Activated CD8-positive, alpha-beta T cell treated with anti-CD3 and anti-CD28 coated beads, Interleukin-2, amount 10 ng/mL, durations not matched to agents 7 days and 5 days (primary cell): ENCODE data around the gene KLK15. TPM values are rescaled to one million over a fixed set of nuclear protein-coding genes. Genes with fewer than 3 reads are reported as not detected.
A peak's percentile ranks its signal among the peaks of the same experiment; 100 is the strongest.

Source experiments
- ATAC-seq: fragments of 150-1000 bp; cut with Tn5 transposase; one replicate; pipeline ENCODE4 v1.10.0; 2021; ENCODE audit warnings: moderate library complexity
- CTCF ChIA-PET: fragments of 350-600 bp; sonication (Branson Sonifier 250); formaldehyde crosslinking; loops from one replicate; lab custom pipeline; 2021; ENCODE audit warnings: antibody characterized with exemption; lab: Charles Lee
- POLR2A ChIA-PET: fragments of 350-600 bp; sonication (Branson Sonifier 250); formaldehyde crosslinking; loops from one replicate; lab custom pipeline; 2021; ENCODE audit warnings: antibody characterized with exemption; lab: Charles Lee
- DNase-seq: peaks from one replicate; pipeline ENCODE4 v3.0.0-alpha.2; 2020
- H3K27ac Mint-ChIP-seq: one replicate; pipeline ENCODE4 v1.8.0; 2021; ENCODE audit warnings: mild to moderate bottlenecking, mixed read lengths
- H3K27me3 Mint-ChIP-seq: one replicate; pipeline ENCODE4 v1.8.0; 2021; ENCODE audit warnings: low read depth, mixed read lengths
- H3K36me3 Mint-ChIP-seq: one replicate; pipeline ENCODE4 v1.8.0; 2021; ENCODE audit warnings: low read depth, mixed read lengths
- H3K4me1 Mint-ChIP-seq: one replicate; pipeline ENCODE4 v1.8.0; 2021; ENCODE audit warnings: low read depth, mixed read lengths
- H3K4me3 Mint-ChIP-seq: one replicate; pipeline ENCODE4 v1.8.0; 2021; ENCODE audit warnings: mild to moderate bottlenecking, mixed read lengths
- H3K9me3 Mint-ChIP-seq: one replicate; pipeline ENCODE4 v1.8.0; 2022; ENCODE audit warnings: mixed read lengths; ENCODE audit not compliant: insufficient read depth
- total RNA-seq, 2 experiments: library from RNA; stranded (reverse); gene quantifications; one replicate each; pipeline ENCODE4 v1.2.3, GENCODE V29; 2021

KLK15 gene
- total RNA-seq, 2 experiments from 2014 or later = not detected

DNA sequence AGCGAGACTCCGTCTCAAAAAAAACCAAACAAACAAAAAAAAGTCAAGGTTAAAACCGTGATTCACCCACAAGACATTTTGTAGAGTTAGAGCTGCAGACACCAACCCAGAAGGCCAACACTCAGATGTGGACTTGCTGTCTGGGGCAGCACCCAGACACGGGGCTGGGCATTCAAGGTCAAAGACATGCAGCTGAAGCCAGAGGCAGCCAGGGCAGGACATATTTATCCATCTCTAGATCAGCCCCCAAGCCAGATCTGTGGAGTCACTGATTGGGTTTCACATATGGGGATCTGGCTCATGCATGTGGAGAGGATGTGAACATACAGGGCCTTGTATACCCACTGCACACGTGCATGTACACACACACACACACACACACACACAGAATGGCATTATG is 3.6 kb downstream of the KLK15 start:
- no peaks in the 10 kb centered on the region for H3K36me3 Mint-ChIP-seq
- H3K4me1 Mint-ChIP-seq = no peaks in the 10 kb centered on the region
- peaks cover 8% of the 10 kb centered on the region for H3K27me3 Mint-ChIP-seq
- no peak overlapping the region for H3K27ac Mint-ChIP-seq
- ATAC-seq = no peak
- H3K9me3 Mint-ChIP-seq = no peaks in the 10 kb centered on the region
- ChIA-PET POLR2A (interaction anchor here (0.6 kb wide), 1 partner anchor 456 kb away, joined by 3 read pairs; no protein-coding TSS in a partner anchor), CTCF (interaction anchor here (1.1 kb wide), 1 partner anchor 92 kb away, joined by 3 read pairs; no protein-coding TSS in a partner anchor)
- no peak for DNase-seq
- H3K4me3 Mint-ChIP-seq = no peak overlapping the region

GRCh38 chr19:50827476-50827875 is 5.9 kb downstream of the KLK15 start:
- Mint-ChIP-seq H3K4me3 (no peak overlapping the region), H3K36me3 (no peaks in the 10 kb centered on the region), H3K4me1 (no peaks in the 10 kb centered on the region), H3K9me3 (no peaks in the 10 kb centered on the region), H3K27ac (no peak overlapping the region), H3K27me3 (peaks cover 12% of the 10 kb centered on the region)
- ChIA-PET CTCF (no interaction called here), POLR2A (no interaction called here)
- DNase-seq (no peak), ATAC-seq (no peak)

GRCh38 chr19:50826492-50827240 is 6.7 kb downstream of the KLK15 start:
- ChIA-PET POLR2A (no interaction called here), CTCF (no interaction called here)
- H3K27ac Mint-ChIP-seq = no peak overlapping the region
- no peaks in the 10 kb centered on the region for H3K36me3 Mint-ChIP-seq
- DNase-seq (no peak), ATAC-seq (no peak)
- no peaks in the 10 kb centered on the region for H3K9me3 Mint-ChIP-seq
- H3K4me1 Mint-ChIP-seq = no peaks in the 10 kb centered on the region
- H3K4me3 Mint-ChIP-seq = no peak overlapping the region
- H3K27me3 Mint-ChIP-seq = peaks cover 20% of the 10 kb centered on the region

GRCh38 chr19:50823389-50824042 is 9.9 kb downstream of the KLK15 start, which contains the start of gene KLK1:
KLK1 (minus strand) TSS chr19:50823787; CDS start chr19:50823748, 39 bp downstream.
- ChIA-PET POLR2A (no interaction called here), CTCF (no interaction called here)
- Mint-ChIP-seq H3K9me3 (no peaks in the 10 kb centered on the region), H3K27ac (no peak within 1 kb of the TSS), H3K36me3 (no peaks in the 10 kb centered on the region), H3K27me3 (peaks cover 46% of the 10 kb centered on the region), H3K4me3 (no peak within 1 kb of the TSS), H3K4me1 (peaks cover 18% of the 10 kb centered on the region)
- DNase-seq = no peak
- no peak for ATAC-seq

DNA sequence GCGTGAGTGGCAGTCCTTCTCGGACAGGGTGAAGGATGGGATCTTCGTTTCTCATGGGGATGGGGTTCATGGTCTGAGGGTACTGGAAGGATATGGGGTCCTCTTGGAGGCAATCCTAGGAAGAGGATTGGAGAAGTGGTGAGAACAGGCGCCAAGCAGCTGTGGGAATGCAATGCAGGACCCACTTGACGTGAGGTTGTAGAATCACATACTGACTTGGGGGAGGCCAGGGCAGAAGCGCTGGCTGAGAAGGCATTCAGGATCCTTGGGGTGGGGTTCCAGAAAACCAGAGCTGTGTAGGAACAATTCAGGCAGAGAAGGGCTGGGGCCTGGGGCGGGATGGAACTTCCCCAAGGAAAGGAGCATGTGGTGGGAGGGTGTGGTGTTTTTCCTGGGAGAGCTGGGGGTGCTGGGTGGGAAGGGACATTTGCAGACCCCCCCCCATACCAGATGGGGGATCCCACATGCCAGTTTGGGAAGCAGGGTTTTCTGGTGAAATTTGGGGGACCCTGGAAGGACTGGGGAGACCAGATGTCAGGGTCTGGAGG is 10.6 kb downstream of the KLK15 start:
- ChIA-PET CTCF (no interaction called here), POLR2A (no interaction called here)
- no peak for DNase-seq
- H3K4me3 Mint-ChIP-seq = no peak overlapping the region
- no peaks in the 10 kb centered on the region for H3K9me3 Mint-ChIP-seq
- peaks cover 47% of the 10 kb centered on the region for H3K27me3 Mint-ChIP-seq
- peaks cover 25% of the 10 kb centered on the region for H3K4me1 Mint-ChIP-seq
- no peak for ATAC-seq
- no peaks in the 10 kb centered on the region for H3K36me3 Mint-ChIP-seq
- no peak overlapping the region for H3K27ac Mint-ChIP-seq

GRCh38 chr19:50821622-50822021 is 11.8 kb downstream of the KLK15 start:
- no peak overlapping the region for H3K4me3 Mint-ChIP-seq
- ATAC-seq (no peak), DNase-seq (no peak)
- ChIA-PET POLR2A (interaction anchor here (0.7 kb wide), 1 partner anchor 16 kb away, joined by 4 read pairs; no protein-coding TSS in a partner anchor), CTCF (no interaction called here)
- no peaks in the 10 kb centered on the region for H3K36me3 Mint-ChIP-seq
- no peaks in the 10 kb centered on the region for H3K9me3 Mint-ChIP-seq
- peaks cover 53% of the 10 kb centered on the region for H3K27me3 Mint-ChIP-seq
- peaks cover 33% of the 10 kb centered on the region for H3K4me1 Mint-ChIP-seq
- H3K27ac Mint-ChIP-seq = no peak overlapping the region

DNA sequence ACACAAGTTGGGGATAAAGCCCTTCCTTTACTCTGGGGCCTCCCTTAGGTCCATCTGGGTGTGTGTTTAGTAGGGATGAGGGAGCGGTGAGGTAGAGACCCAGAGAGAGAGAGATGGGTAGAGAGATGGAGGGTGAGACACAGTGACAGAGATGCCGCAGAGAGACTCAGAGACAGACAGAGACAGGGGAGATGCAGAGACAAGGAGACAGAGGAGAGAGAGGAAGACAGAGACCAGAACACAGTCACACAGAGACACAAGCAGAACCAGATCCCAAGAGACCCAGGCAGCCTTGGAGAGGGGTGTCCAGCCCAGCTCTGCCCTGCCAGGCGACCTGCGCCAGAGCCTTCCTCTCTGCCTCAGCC is 12.1 kb downstream of the KLK15 start:
- ChIA-PET CTCF (no interaction called here), POLR2A (no interaction called here)
- H3K4me3 Mint-ChIP-seq = no peak overlapping the region
- peaks cover 33% of the 10 kb centered on the region for H3K4me1 Mint-ChIP-seq
- DNase-seq (no peak), ATAC-seq (no peak)
- H3K9me3 Mint-ChIP-seq = no peaks in the 10 kb centered on the region
- no peak overlapping the region for H3K27ac Mint-ChIP-seq
- H3K36me3 Mint-ChIP-seq = no peaks in the 10 kb centered on the region
- peaks cover 55% of the 10 kb centered on the region for H3K27me3 Mint-ChIP-seq

DNA sequence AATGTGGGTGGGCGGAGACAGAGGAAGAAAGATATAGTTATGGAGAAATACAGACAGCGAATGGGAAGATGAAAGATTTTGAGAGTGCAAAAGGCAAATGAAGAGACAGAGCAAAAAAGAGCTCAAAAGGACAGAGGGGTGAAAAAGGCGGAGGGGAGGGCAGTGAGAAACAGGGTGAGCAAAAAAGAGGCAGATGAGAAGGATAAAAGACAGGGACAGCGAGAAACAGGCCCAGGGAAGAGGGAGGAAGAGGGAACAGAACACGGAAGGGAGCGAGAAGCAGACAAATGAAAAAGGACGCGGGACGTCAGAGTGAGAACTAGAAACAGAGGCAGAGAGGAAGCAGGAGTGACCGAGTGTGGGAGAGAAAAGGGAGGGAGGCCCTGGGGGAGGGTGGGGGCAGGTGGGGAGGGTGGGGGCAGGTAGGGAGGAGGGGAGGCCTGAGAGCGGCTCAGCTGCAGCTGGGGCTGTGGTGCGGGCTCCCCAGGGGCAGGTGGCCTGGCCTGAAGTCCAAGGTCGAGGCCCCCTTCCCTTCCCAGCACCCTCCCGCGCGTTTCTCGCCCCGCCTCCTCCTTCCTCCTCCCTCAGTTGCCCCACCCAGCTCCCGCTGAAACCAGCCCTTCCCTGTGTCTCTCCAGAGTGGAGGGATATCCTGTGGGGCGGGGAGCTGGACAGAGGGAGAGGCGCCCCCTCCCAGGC is 12.7 kb downstream of the KLK15 start:
- H3K27me3 Mint-ChIP-seq = peaks cover 55% of the 10 kb centered on the region
- H3K36me3 Mint-ChIP-seq = no peaks in the 10 kb centered on the region
- peaks cover 33% of the 10 kb centered on the region for H3K4me1 Mint-ChIP-seq
- H3K27ac Mint-ChIP-seq = peak overlapping the region; percentile 65
- peak overlapping the region; percentile 52 for H3K4me3 Mint-ChIP-seq
- no peak for DNase-seq
- ChIA-PET POLR2A (interaction anchor here (0.6 to 4.0 kb wide), 2 partner anchors 16 to 434 kb away, joined by 3 to 26 read pairs; no protein-coding TSS in a partner anchor), CTCF (interaction anchor here (0.9 kb wide), 1 partner anchor 10 kb away, joined by 3 read pairs; no protein-coding TSS in a partner anchor)
- no peaks in the 10 kb centered on the region for H3K9me3 Mint-ChIP-seq
- no peak for ATAC-seq

- ATAC-seq (no peak), DNase-seq (no peak)
- ChIA-PET POLR2A (interaction anchor here (4.0 kb wide), 1 partner anchor 16 kb away, joined by 26 read pairs; no protein-coding TSS in a partner anchor), CTCF (interaction anchor here (0.7 to 1.2 kb wide), 3 partner anchors 10 to 457 kb away, joined by 3 read pairs; no protein-coding TSS in a partner anchor)
- peaks cover 33% of the 10 kb centered on the region for H3K4me1 Mint-ChIP-seq
- H3K9me3 Mint-ChIP-seq = no peaks in the 10 kb centered on the region
- H3K4me3 Mint-ChIP-seq = peak overlapping the region; percentile 52
- peak overlapping the region; percentile 65 for H3K27ac Mint-ChIP-seq
- peaks cover 55% of the 10 kb centered on the region for H3K27me3 Mint-ChIP-seq
- H3K36me3 Mint-ChIP-seq = no peaks in the 10 kb centered on the region
Observed at GRCh38 chr19:50820086-50820485, 13.3 kb downstream of the KLK15 start.

DNA sequence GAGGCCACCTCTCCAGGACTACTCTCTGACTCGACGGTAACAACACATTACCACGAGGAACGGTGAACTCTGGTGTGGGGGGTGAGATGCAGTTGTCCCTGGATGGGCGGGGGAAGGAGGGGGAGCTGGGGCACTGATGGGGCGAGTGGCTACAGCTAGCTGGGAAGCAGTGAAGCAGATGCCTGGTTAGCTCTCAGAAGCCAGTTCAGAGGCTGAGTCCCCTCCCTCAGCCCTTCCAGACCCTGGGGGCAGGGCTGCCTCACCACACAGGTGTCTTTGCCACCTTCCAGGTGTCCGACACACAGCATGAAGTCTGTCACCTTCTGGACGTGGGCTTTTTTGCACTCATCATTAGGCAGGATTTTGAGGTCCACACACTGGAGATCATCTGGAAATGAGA is 13.7 kb downstream of the KLK15 start:
- no peak for ATAC-seq
- POLR2A ChIA-PET = interaction anchor here (4.0 kb wide), 1 partner anchor 15 kb away, joined by 26 read pairs; no protein-coding TSS in a partner anchor
- CTCF ChIA-PET = interaction anchor here (0.7 to 1.2 kb wide), 2 partner anchors 102 to 456 kb away, joined by 3 read pairs; no protein-coding TSS in a partner anchor
- H3K4me1 Mint-ChIP-seq = peaks cover 33% of the 10 kb centered on the region
- no peak overlapping the region for H3K27ac Mint-ChIP-seq
- no peaks in the 10 kb centered on the region for H3K36me3 Mint-ChIP-seq
- H3K4me3 Mint-ChIP-seq = no peak overlapping the region
- no peaks in the 10 kb centered on the region for H3K9me3 Mint-ChIP-seq
- no peak for DNase-seq
- H3K27me3 Mint-ChIP-seq = peaks cover 55% of the 10 kb centered on the region

DNA sequence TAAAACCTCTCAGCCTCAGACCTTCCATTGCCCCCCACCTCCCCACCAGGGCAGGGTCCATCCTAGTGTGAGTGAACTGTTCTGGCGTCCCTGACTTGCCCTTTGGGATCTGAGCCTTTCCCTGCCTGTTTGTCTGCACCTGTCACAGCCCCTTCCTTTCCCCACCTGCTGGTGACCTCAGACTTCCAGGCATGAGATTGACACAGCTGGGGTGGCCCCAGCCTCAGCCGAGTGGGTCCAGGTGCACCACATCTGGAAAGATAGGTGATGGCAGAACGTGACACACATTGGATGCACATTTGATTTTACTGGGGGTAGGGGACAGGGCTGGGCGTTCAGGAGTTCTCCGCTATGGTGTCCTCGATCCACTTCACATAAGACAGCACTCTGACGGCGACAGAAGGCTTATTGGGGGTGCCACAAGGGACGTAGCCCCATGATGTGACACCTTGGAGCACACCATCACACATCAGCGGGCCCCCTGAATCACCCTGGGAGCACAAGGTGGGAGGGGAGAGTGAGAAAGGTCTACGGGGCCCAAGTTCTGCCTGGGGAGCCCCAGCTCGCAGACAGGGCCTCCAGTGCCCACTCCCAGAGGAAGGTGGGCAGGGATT is 14.4 kb downstream of the KLK15 start:
- no peaks in the 10 kb centered on the region for H3K9me3 Mint-ChIP-seq
- H3K4me3 Mint-ChIP-seq = peak overlapping the region; percentile 67
- ATAC-seq = no peak
- ChIA-PET POLR2A (interaction anchor here (4.0 kb wide), 1 partner anchor 14 kb away, joined by 26 read pairs; no protein-coding TSS in a partner anchor), CTCF (interaction anchor here (1.2 kb wide), 1 partner anchor 103 kb away, joined by 3 read pairs; no protein-coding TSS in a partner anchor)
- no peak overlapping the region for H3K27ac Mint-ChIP-seq
- no peak for DNase-seq
- H3K27me3 Mint-ChIP-seq = peaks cover 51% of the 10 kb centered on the region
- peaks cover 33% of the 10 kb centered on the region for H3K4me1 Mint-ChIP-seq
- no peaks in the 10 kb centered on the region for H3K36me3 Mint-ChIP-seq
